Endothelial cell of umbilical vein (primary cell): ENCODE results near the gene CIB4. TPM values are rescaled to one million over a fixed set of nuclear protein-coding genes. Genes with fewer than 3 reads are reported as not detected.

ENCODE experiments used
- BruUV-seq: library from RNA; stranded (reverse); fragments of 400-500 nt; replicated peaks from 2 replicates; lab custom pipeline; 2021; lab: Mats Ljungman, UMichigan
- CTCF ChIA-PET: fragments of 300-600, 350-600 bp; sonication (Branson Sonifier 250); formaldehyde crosslinking; loops from one replicate; lab custom pipeline; 2021; ENCODE audit warnings: antibody characterized with exemption, inconsistent platforms; lab: Charles Lee
- POLR2A ChIA-PET: fragments of 300-600, 350-600 bp; sonication (Branson Sonifier 250); formaldehyde crosslinking; loops from one replicate; lab custom pipeline; 2021; ENCODE audit warnings: antibody characterized with exemption, inconsistent platforms; lab: Charles Lee
- DNase-seq: peaks from one replicate; pipeline ENCODE4 v3.0.0-alpha.2; 2011; ENCODE audit warnings: low read depth, low spot score
- FAIRE-seq: peaks from 2 replicates; lab custom pipeline; 2011; peaks lifted over from hg19 to GRCh38; lab: Jason Lieb, UNC
- H2AFZ ChIP-seq: 2 replicates; pipeline ENCODE4 v1.6.0; 2012; ENCODE audit warnings: low read depth, low read length, control low read depth, inconsistent platforms
- H3K27ac ChIP-seq: 2 replicates; pipeline ENCODE4 v1.5.1; 2011; ENCODE audit warnings: low read depth, mild to moderate bottlenecking, control low read depth, low read length, moderate library complexity; ENCODE audit not compliant: insufficient read depth
- H3K27me3 ChIP-seq, 2 experiments: 2 replicates each; pipeline versions ENCODE4 v1.6.0 to v1.6.1; 2011; ENCODE audit warnings: low read length in 2 of 2, mixed read lengths in 1 of 2; ENCODE audit not compliant: control insufficient read depth in 2 of 2, insufficient read depth in 2 of 2
- H3K36me3 ChIP-seq, 2 experiments: 2 replicates in 1 of 2; 3 replicates in 1 of 2; pipeline ENCODE4 v1.5.1; 2011; ENCODE audit warnings: low read length in 2 of 2, mild to moderate bottlenecking in 1 of 2, moderate library complexity in 1 of 2; ENCODE audit not compliant: control insufficient read depth in 2 of 2, insufficient read depth in 2 of 2; ENCODE audit errors: extremely low read depth in 1 of 2
- H3K4me1 ChIP-seq: 3 replicates; pipeline ENCODE4 v1.5.1; 2011; ENCODE audit warnings: mild to moderate bottlenecking, low read length; ENCODE audit not compliant: control insufficient read depth, insufficient read depth; ENCODE audit errors: extremely low read depth
- H3K4me2 ChIP-seq: 2 replicates; pipeline ENCODE4 v1.6.1; 2011; ENCODE audit warnings: low read length, control low read depth, mixed read lengths; ENCODE audit not compliant: insufficient read depth
- H3K4me3 ChIP-seq, 3 experiments: fragments of 200-600 bp in 1 of 3; sonication (generic), shearing (Covaris generic) in 1 of 3; replicated peaks in 1 of 3; 2 replicates each; pipeline ENCODE4 v1.5.1; 2011 to 2016; ENCODE audit warnings: control low read depth in 3 of 3, low read length in 3 of 3, mild to moderate bottlenecking in 2 of 3, inconsistent platforms in 1 of 3, low read depth in 1 of 3, moderate library complexity in 1 of 3; ENCODE audit not compliant: insufficient read depth in 1 of 3
- H3K79me2 ChIP-seq: 2 replicates; pipeline ENCODE4 v1.6.0; 2012; ENCODE audit warnings: low read length, inconsistent platforms; ENCODE audit not compliant: control insufficient read depth, insufficient read depth
- H3K9ac ChIP-seq: replicated peaks from 2 replicates; pipeline ENCODE3; 2011; ENCODE audit warnings: low read length, control low read depth; ENCODE audit not compliant: insufficient read depth; ENCODE audit errors: extremely low read depth
- H3K9me1 ChIP-seq: replicated peaks from 3 replicates; pipeline ENCODE4 v1.6.0; 2011; ENCODE audit warnings: mild to moderate bottlenecking, low read length; ENCODE audit not compliant: control insufficient read depth, insufficient read depth; ENCODE audit errors: extremely low read depth
- H3K9me3 ChIP-seq: replicated peaks from 2 replicates; pipeline ENCODE4 v1.5.1; 2012; ENCODE audit warnings: low read length, inconsistent platforms; ENCODE audit not compliant: control insufficient read depth, insufficient read depth
- H4K20me1 ChIP-seq: replicated peaks from 2 replicates; pipeline ENCODE3; 2011; ENCODE audit warnings: mild to moderate bottlenecking, low read length; ENCODE audit not compliant: control insufficient read depth, insufficient read depth; ENCODE audit errors: extremely low read depth
- CTCF ChIP-seq, 2 donors: IDR thresholded peaks; 1 replicate in 1 of 2; 2 replicates in 1 of 2; pipeline ENCODE4 v1.5.1; 2011; ENCODE audit warnings: low read length in 2 of 2, mild to moderate bottlenecking in 2 of 2, moderate library complexity in 2 of 2, control low read depth in 1 of 2, inconsistent platforms in 1 of 2, low read depth in 1 of 2; ENCODE audit not compliant: insufficient read depth in 1 of 2; ENCODE audit errors: extremely low read depth in 1 of 2
- EZH2 ChIP-seq: IDR thresholded peaks from 2 replicates; pipeline ENCODE4 v1.6.1; 2012; ENCODE audit warnings: borderline replicate concordance, low read depth, mild to moderate bottlenecking, moderate library complexity, low read length, inconsistent platforms; ENCODE audit not compliant: severe bottlenecking
- FOS ChIP-seq: IDR thresholded peaks from 2 replicates; pipeline ENCODE4 v1.6.1; 2011; ENCODE audit warnings: mild to moderate bottlenecking, low read length, moderate library complexity, borderline replicate concordance; ENCODE audit not compliant: insufficient read depth
- GATA2 ChIP-seq: IDR thresholded peaks from 2 replicates; pipeline ENCODE4 v1.7.0; 2011; ENCODE audit warnings: low read depth, mild to moderate bottlenecking, moderate library complexity, mixed read lengths, low read length; ENCODE audit not compliant: insufficient read length, insufficient read depth
- JUN ChIP-seq: IDR thresholded peaks from 2 replicates; pipeline ENCODE4 v1.6.1; 2011; ENCODE audit warnings: borderline replicate concordance, low read depth; ENCODE audit not compliant: insufficient read length, insufficient read depth
- MAX ChIP-seq: IDR thresholded peaks from 2 replicates; pipeline ENCODE4 v1.6.1; 2011; ENCODE audit not compliant: insufficient read depth, insufficient read length
- MYC ChIP-seq: IDR thresholded peaks from one replicate; pipeline ENCODE4 v1.6.1; 2011; ENCODE audit warnings: mild to moderate bottlenecking, low read depth, low read length
- POLR2A ChIP-seq: IDR thresholded peaks from 2 replicates; pipeline ENCODE4 v1.6.1; 2012; ENCODE audit warnings: low read depth, mild to moderate bottlenecking, control low read depth, low read length
- POLR2AphosphoS5 ChIP-seq: IDR thresholded peaks from 2 replicates; pipeline ENCODE4 v1.6.1; 2012; ENCODE audit warnings: low read depth, mild to moderate bottlenecking, control low read depth, low read length, moderate library complexity; ENCODE audit not compliant: insufficient read depth
- dilution Hi-C: fragments of 300-500 bp; cut with MboI; formaldehyde crosslinking; loops from one replicate; pipeline ENCODE4 v1.15.0; 2019; ENCODE audit warnings: low sequenced_read_pairs; ENCODE audit not compliant: extremely low pct_ligation_motif_present
- intact Hi-C: fragments of 100-400 bp; cut with micrococcal nuclease; formaldehyde crosslinking; loops from one replicate; pipeline ENCODE4 v1.10.0; 2022
- polyA plus RNA-seq, 4 experiments: library from polyadenylated mRNA; depleted of rRNA in 3 of 4; stranded (reverse) in 3 of 4; unstranded in 1 of 4; fragments of >200 nt; gene quantifications; 2 replicates each; pipeline versions ENCODE4 v1.2.1 to v1.2.3, GENCODE V29; 2011 to 2012; ENCODE audit warnings: missing spikeins in 1 of 4
- total RNA-seq: library from RNA; stranded (reverse); gene quantifications from 2 replicates; pipeline ENCODE4 v1.2.3, GENCODE V29; 2021

The CIB4 gene
- total and polyA plus RNA-seq, 2 donors (not counting 3 experiments of a cell fraction or from before 2014, with no cell fraction given), result not detected

GRCh38 chr2:26558271-26559043 lies 82.7 kb downstream of the CIB4 start:
- CTCF ChIA-PET, result interaction anchor here (0.9 to 1.4 kb wide), 3 partner anchors 15 to 37 kb away, joined by 3 to 6 read pairs (median 3); no protein-coding TSS in a partner anchor

More at GRCh38 chr2:26558271-26559043, 82.7 kb downstream of the CIB4 start:
- FAIRE-seq, result no peak
- BruUV-seq, result no TSS peak
- intact Hi-C loops, result no loop called here
- POLR2A ChIA-PET, result no interaction called here
- Histone ChIP-seq H3K9ac (no peak overlapping the region), H3K4me2 (no peak overlapping the region), H3K79me2 (no peaks in the 10 kb centered on the region), H2AFZ (no peak overlapping the region), H4K20me1 (no peaks in the 10 kb centered on the region), H3K27me3 (peaks cover 21 to 32% of the 10 kb centered on the region in 2 experiments), H3K9me1 (no peaks in the 10 kb centered on the region), H3K9me3 (no peaks in the 10 kb centered on the region), H3K27ac (no peak overlapping the region), H3K4me1 (peaks cover 7% of the 10 kb centered on the region), H3K4me3 (no peak overlapping the region), H3K36me3 (no peaks in the 10 kb centered on the region)
- TF ChIP-seq EZH2, result no peak
- no peak for TF ChIP-seq FOS
- no peak for TF ChIP-seq POLR2A
- TF ChIP-seq GATA2, result no peak
- TF ChIP-seq JUN, result no peak
- TF ChIP-seq CTCF (IDR thresholded peaks at IDR 0.05; ENCODE audit: extremely low read depth in 1 of 2, insufficient read depth in 1 of 2, low read depth in 1 of 2, low read length in 2 of 2), result no peak
- TF ChIP-seq POLR2AphosphoS5, result no peak
- TF ChIP-seq MYC, result no peak
- TF ChIP-seq MAX, result no peak
- dilution Hi-C loops, result no loop called here
- no peak for DNase-seq
